ENCODE measurements around the gene CARS1. TPM values are rescaled to one million over a fixed set of nuclear protein-coding genes. Genes with fewer than 3 reads are reported as not detected.

Gene CARS1
- total RNA-seq, 4 donors from 2014 or later: 38.1 to 66.5 (median 40.9) TPM

DNA sequence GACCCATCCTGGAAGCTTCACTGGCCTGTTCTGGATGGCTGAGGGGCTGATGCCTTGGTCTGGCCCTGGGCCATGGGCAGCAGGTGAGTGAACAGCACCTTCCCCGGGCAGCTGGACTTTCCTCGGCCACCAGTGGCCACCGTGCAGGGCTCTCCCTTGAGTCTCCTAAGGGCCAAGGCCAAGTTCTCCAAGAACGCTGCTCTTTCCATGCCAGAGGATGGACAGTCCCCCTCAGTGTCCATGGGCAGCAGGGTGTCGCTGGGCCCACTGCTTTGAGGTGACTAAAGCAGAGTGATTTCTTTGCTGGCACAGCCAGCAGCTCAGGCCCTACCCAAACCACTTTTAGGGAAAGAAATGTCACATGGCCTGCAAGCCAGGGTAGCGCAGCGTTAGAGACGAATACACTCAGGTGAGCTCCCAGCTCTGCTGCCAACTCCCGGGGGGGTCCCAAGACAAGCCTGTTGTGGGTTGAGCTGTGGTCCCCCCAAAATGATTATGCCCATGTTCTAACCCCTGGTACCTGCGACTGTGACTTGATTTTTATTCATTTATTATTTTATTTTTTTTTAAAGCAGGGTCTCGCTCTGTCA is 3.3 kb upstream of the CARS1 start:
- DNase-seq (ENCODE audit: low spot score in 2 of 2): no peak
- WGBS: 96% methylated on average over 8 of the region's 11 CpGs
- Histone ChIP-seq H3K27ac (no peak overlapping the region), H3K4me1 (peaks cover 24% of the 10 kb centered on the region), H3K36me3 (no peaks in the 10 kb centered on the region), H3K27me3 (no peaks in the 10 kb centered on the region), H3K4me3 (no peak overlapping the region), H3K9me3 (no peaks in the 10 kb centered on the region)
- TF ChIP-seq POLR2A (IDR thresholded peaks at IDR 0.05): no peak
- TF ChIP-seq, protein P1, sequence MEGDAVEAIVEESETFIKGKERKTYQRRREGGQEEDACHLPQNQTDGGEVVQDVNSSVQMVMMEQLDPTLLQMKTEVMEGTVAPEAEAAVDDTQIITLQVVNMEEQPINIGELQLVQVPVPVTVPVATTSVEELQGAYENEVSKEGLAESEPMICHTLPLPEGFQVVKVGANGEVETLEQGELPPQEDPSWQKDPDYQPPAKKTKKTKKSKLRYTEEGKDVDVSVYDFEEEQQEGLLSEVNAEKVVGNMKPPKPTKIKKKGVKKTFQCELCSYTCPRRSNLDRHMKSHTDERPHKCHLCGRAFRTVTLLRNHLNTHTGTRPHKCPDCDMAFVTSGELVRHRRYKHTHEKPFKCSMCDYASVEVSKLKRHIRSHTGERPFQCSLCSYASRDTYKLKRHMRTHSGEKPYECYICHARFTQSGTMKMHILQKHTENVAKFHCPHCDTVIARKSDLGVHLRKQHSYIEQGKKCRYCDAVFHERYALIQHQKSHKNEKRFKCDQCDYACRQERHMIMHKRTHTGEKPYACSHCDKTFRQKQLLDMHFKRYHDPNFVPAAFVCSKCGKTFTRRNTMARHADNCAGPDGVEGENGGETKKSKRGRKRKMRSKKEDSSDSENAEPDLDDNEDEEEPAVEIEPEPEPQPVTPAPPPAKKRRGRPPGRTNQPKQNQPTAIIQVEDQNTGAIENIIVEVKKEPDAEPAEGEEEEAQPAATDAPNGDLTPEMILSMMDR (IDR thresholded peaks at IDR 0.05): no peak
- TF ChIP-seq EP300 (IDR thresholded peaks at IDR 0.05): no peak
- no peak for TF ChIP-seq POLR2AphosphoS5 (IDR thresholded peaks at IDR 0.05)

- no peaks in the 10 kb centered on the region for H3K27me3 ChIP-seq
- no peak overlapping the region for H3K4me3 ChIP-seq
- TF ChIP-seq POLR2A (IDR thresholded peaks at IDR 0.05): no peak
- TF ChIP-seq EP300 (IDR thresholded peaks at IDR 0.05): no peak
- TF ChIP-seq, protein P1 (IDR thresholded peaks at IDR 0.05): no peak
- no peak for TF ChIP-seq POLR2AphosphoS5 (IDR thresholded peaks at IDR 0.05)
- peaks cover 30% of the 10 kb centered on the region for H3K4me1 ChIP-seq
- no peak for DNase-seq (ENCODE audit: low spot score in 2 of 2)
- WGBS: 75% methylated on average over 13 of the region's 13 CpGs
- no peaks in the 10 kb centered on the region for H3K9me3 ChIP-seq
- H3K36me3 ChIP-seq: peaks cover 3% of the 10 kb centered on the region
- no peak overlapping the region for H3K27ac ChIP-seq
Observed at GRCh38 chr11:3058753-3059664, 1.8 kb upstream of the CARS1 start.

GRCh38 chr11:3056296-3057068 is 741 bp downstream of the CARS1 start:
- TF ChIP-seq POLR2A (IDR thresholded peaks at IDR 0.05): no peak
- no peak for TF ChIP-seq EP300 (IDR thresholded peaks at IDR 0.05)
- no peak for TF ChIP-seq POLR2AphosphoS5 (IDR thresholded peaks at IDR 0.05)
- no peaks in the 10 kb centered on the region for H3K27me3 ChIP-seq
- peak overlapping the region; percentile 79 for H3K27ac ChIP-seq
- DNase-seq (ENCODE audit: low spot score in 2 of 2): no peak
- H3K4me3 ChIP-seq: peak overlapping the region; percentile 86
- H3K9me3 ChIP-seq: no peaks in the 10 kb centered on the region
- peaks cover 37% of the 10 kb centered on the region for H3K4me1 ChIP-seq
- 3% methylated on average over 18 of the region's 29 CpGs for WGBS
- H3K36me3 ChIP-seq: peaks cover 6% of the 10 kb centered on the region

- TF ChIP-seq, protein P1 (IDR thresholded peaks at IDR 0.05): no peak
- TF ChIP-seq POLR2AphosphoS5 (IDR thresholded peaks at IDR 0.05) (no peak), POLR2A (IDR thresholded peaks at IDR 0.05) (no peak), EP300 (IDR thresholded peaks at IDR 0.05) (no peak)
- Histone ChIP-seq H3K4me1 (peaks cover 42% of the 10 kb centered on the region), H3K27me3 (no peaks in the 10 kb centered on the region), H3K36me3 (peaks cover 6% of the 10 kb centered on the region), H3K27ac (no peak overlapping the region), H3K9me3 (no peaks in the 10 kb centered on the region), H3K4me3 (peak overlapping the region; percentile 86)
- DNase-seq (ENCODE audit: low spot score in 2 of 2): peak in 1 of 2 donors; percentile 68
- WGBS: 78% methylated on average over 8 of the region's 8 CpGs
Observed at GRCh38 chr11:3055891-3056290, 1.3 kb downstream of the CARS1 start.

DNA sequence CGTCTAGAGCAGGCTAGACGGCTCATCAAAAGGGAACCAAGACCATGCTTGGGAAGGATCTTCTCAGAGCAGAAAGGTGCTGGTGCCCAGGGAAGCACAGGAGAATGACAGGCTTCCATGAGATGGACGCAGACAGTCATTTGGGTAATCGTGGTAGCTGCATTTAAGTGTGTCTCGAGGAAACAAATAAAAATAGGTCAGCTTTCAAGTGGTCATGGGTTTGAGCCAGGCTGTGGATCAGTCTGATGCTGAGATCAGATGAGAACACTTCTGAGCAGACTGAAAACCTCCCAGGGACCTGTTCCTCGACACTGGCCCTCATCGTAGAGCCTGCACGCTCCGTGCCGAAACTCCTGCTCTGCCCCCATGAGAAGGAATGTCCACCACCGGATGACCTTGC is 4.7 kb downstream of the CARS1 start:
- no peaks in the 10 kb centered on the region for H3K27me3 ChIP-seq
- peaks cover 8% of the 10 kb centered on the region for H3K36me3 ChIP-seq
- H3K4me3 ChIP-seq: no peak overlapping the region
- peaks cover 55% of the 10 kb centered on the region for H3K4me1 ChIP-seq
- no peaks in the 10 kb centered on the region for H3K9me3 ChIP-seq
- TF ChIP-seq POLR2AphosphoS5 (IDR thresholded peaks at IDR 0.05): no peak
- TF ChIP-seq, protein P1 (IDR thresholded peaks at IDR 0.05): no peak
- TF ChIP-seq EP300 (IDR thresholded peaks at IDR 0.05): no peak
- no peak for TF ChIP-seq POLR2A (IDR thresholded peaks at IDR 0.05)
- no peak for DNase-seq (ENCODE audit: low spot score in 2 of 2)
- H3K27ac ChIP-seq: no peak overlapping the region
- WGBS: 85% methylated on average over 11 of the region's 11 CpGs

All from suprapubic skin (tissue), 4 donors.